ENCODE data around the gene LGALS12.

The LGALS12 gene

GRCh38 chr11:63563201-63564055, 57.5 kb downstream of the LGALS12 start, which contains the start of gene PLAAT2:
Gene PLAAT2 (minus strand): TSS chr11:63563379. CDS start chr11:63563324, 55 bp downstream.
- no peak for FAIRE-seq

- FAIRE-seq = no peak
These were observed 58.3 kb downstream of the LGALS12 start for GRCh38 chr11:63564056-63564774.

DNA sequence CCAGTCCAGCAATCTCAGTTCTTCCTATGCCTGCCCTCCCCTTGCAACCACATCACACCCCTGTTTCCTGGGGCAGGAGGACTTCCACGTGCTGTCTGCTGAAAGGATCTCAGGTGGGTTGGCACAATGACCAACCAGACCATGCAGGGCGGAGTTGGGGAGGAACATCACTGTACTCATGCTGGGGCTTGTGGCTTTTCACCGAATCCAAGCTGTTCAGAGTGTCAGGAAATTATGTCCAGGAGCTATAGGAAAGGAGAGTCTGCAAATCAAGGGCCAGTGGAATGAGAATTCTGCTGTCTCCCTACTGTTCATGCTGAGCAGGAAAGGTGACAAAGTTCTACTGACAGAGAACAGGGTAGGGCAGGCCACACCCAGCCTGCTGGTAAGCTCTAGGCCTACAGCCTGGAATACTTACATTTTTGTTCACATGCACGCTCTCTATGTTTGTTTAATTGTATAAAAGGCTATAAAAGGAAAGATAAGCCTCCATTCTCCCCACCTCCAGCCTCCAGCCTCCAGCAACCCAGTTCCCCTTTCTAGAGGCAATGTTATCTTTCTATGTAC, 59.0 kb downstream of the LGALS12 start:
- FAIRE-seq = no peak
